Posterior cingulate gyrus (tissue), 11 donors: ENCODE measurements around the gene KLF12.

Source experiments
- DNase-seq, 10 donors: peaks; one replicate each; pipeline versions ENCODE4 v3.0.0 to v3.0.0-alpha.2; 2020 to 2021; ENCODE audit warnings: mixed read lengths in 3 of 10
- intact Hi-C: fragments of 100-400 bp; cut with DNase I; formaldehyde crosslinking; loops from one replicate; pipeline ENCODE4 v1.15.1; 2023

KLF12 gene

DNA sequence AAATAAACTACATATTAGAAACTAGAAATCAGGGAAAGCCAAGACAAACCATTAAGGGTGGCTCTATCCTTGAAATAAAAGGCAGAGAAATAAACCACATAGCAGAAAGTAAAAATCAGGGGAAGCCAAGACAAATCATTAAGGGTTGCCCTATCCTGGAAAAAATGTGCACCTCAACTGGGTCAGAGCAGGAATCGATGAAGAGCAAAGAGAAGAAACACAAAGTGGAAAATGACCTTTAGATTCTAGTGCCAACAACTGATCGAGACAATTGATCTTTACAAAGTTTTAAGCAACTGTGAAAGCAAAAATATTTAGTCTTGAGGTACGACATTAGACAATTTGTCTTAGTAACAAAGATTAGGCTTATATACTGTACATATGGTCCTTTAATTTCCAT is 26.6 kb downstream of the KLF12 start:
- DNase-seq, result no peak
- intact Hi-C loops, result no loop called here

DNA sequence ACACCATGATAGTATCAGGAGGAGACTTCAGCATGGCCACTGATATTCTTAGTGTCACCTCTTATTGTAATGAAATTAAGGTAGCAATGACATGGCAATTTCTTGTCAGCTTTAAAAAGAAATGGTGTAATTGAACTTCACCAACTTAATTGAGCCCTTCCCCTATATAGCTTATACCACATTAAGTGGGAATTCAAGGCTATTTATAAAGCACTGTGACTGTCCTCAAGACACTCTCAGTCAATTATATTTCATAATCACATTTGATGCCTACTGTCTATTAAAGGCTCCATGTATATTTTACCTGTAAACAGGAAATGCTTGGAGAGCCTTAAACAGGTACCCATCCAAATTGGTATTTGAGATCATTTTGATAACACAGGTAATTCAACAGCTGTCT is 28.3 kb downstream of the KLF12 start:
- DNase-seq, result no peak
- intact Hi-C loops, result no loop called here

DNA sequence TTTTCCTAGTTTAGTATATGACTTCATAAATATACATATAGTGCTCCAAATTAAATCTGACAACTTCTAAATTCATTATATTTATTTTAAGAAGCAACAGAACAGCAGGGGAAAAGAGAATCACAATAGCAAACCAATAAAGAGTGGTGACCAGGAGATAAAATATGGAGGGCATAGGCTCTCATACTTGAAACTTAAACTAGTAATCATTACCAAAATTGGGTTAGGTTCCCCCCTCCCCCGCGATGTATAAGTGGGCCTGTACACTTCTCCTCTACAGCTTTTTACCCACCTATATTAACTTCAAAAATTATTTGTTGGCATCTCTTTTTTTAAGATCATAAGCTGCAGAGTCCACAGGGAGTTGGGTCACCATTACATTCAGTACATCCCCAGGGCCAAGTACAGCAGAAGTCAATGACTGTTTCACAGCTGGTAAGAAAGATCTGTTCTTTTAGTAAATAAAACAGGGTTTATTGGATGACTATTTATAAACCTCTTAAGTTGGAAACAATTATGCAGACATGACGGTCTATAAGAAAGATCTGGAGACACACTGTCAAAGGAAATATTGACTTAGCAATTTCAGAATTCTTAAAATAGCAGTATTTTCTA is 29.4 kb downstream of the KLF12 start:
- no peak for DNase-seq
- intact Hi-C loops, result no loop called here

- intact Hi-C loops, result no loop called here
- no peak for DNase-seq
Observed at GRCh38 chr13:74103970-74104555, 30.1 kb downstream of the KLF12 start.

- intact Hi-C loops, result no loop called here
- no peak for DNase-seq
Observed at GRCh38 chr13:74103196-74103595, 31.0 kb downstream of the KLF12 start.

DNA sequence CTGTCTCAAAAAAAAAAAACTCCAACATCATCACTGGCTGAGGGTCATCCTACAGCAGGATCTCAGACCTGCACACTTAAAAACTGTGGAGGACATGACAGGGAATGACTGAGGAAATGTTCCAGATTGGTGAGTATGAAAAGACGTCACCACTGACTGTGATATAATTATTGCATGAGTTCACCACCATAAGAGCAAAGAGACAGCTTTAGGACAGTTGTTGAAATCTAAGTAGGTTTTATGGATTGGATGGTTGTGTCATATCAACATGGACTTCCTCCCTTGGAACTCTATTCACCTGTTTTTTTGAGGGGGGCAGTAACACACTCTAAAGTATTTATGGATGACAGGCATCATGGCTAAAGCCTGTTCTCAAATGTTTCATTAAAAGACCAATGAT is 31.5 kb downstream of the KLF12 start:
- intact Hi-C loops, result no loop called here
- no peak for DNase-seq

- no peak for DNase-seq
- intact Hi-C loops, result no loop called here
Observed at GRCh38 chr13:74101436-74101835, 32.8 kb downstream of the KLF12 start.

DNA sequence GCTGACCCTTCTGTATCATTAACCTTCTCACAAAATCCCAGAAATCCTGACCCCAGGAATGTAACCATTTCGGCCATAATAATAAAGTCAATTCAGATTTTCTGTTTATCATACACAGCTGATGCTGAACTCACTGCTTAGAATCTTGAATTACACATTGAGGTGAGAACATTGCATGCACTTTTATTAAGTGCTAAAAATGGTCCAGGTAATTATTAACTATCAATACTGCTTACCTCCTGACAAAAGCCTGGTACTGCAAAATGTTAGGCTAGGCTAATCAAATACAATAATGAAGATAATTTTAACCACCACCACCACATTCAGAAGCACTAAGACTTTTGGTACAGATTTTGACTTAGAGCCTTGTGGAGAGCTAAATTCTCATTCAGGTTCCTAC is 36.1 kb downstream of the KLF12 start:
- no peak for DNase-seq
- intact Hi-C loops, result no loop called here

- DNase-seq, result no peak
- intact Hi-C loops, result no loop called here
Observed at GRCh38 chr13:74097116-74097515, 37.1 kb downstream of the KLF12 start.

DNA sequence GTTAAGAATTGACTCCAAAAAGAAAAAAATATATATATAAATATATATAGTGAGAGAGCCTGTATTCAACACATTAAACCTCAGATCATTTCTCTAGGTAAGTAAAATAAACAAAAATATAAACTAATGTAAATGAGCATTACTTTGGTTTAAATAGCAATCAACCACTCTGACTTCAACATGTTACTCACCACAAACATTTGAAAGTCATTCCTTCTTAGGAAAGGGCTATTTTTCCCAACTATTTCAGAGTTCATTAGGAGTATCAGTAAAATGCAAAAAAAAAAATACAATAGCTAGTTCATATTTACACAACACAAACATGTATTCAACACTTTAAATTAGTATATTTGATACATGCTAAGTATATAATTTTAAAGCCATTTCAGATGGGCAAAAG is 40.5 kb downstream of the KLF12 start:
- no peak for DNase-seq
- intact Hi-C loops, result no loop called here

DNA sequence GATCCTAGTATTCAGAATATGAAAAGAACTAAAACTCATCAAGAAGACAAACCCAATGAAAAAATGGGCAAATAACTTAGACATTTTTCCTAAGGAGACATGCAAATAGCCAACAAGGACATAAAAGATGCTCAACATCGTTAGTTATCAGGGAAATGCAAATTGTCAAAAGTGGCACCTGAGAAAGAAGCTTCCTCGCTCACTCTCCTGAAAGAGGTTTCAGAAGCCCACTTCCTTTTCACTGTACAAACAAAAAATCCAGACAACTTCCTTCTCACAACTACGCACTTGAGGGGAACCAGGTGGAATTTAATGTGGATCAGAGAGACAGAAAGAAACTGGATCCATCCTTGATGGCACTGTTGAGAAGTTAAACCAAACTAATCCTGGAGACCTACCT is 41.5 kb downstream of the KLF12 start:
- intact Hi-C loops, result no loop called here
- DNase-seq, result no peak

DNA sequence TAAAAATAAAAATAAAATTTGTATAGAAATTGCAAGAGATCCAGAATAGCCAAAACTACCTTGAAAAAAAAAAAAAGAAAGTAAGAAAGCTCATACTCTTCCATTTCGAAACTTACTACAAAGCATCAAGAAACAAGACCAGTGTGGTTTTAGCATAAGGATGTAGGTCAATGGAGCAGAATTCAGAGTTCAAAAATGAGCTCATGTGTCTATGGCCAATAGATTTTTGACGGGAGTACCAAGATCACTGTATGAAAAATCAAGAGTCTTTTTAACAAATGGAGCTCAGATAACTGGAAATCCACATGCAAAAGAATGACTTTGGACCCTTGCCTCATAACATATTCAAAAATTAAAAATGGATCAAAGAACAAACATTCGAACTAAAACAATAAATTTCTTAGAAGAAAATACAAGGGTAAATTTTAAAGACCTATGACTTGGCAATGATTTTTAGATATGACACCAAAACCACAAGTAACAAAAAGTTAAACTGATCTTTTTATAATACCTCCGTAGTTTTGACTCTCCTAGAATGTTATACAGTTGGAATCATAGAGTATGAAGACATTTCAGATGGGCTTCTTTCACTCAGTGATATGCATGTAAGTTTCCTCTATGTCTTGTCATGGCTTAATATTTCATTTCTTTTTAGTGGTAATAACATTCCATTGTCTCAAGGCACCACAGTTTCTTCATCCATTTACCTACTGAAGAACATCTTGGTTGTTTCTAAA is 43.2 kb downstream of the KLF12 start:
- intact Hi-C loops, result no loop called here
- DNase-seq, result no peak

DNA sequence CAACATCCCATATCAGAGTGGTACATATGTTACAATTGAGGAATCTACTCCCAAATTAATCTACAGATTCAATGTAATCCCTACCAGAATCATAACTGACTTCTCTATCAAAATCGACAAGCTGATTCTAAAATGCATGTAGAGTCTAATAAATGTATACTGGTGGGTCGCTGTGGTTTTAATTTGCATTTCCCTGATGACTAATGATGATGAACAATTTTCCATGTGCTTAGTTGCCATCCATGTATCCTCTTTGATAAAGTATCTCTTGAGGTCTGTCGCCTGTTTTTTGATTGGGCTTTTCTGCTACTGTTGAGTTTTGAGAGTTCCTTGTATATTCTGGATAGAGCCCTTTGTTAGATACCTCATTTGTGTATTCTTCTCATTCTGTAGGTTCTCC is 43.8 kb downstream of the KLF12 start:
- DNase-seq, result no peak
- intact Hi-C loops, result no loop called here

DNA sequence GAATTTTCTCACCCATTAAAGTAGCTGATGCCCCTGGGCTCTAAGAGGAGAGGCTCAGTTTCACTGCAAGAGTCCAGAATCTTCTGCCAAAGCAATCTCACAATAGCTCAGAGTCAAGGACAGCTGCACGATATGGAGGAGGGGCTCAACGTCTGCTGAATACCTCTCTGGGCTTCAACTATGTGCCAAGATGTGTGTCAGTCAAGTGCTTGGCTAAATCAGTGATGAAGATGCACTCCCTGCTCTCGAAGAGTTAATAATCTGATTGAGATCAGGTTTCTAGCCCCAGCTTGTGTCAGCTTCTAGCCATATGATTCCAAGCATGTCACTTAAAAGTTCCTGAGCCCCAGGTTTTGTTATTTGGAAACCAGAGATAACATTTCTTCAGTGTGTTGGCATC is 46.8 kb downstream of the KLF12 start:
- DNase-seq, result no peak
- intact Hi-C loops, result no loop called here
